GM23248 (cell line): Measurements from ENCODE around the gene PPP1R12B.

Source experiments
- EZH2 ChIP-seq: fragments of 200-600 bp; sonication (generic); IDR thresholded peaks from 2 replicates; pipeline ENCODE4 v1.6.1; 2018; ENCODE audit warnings: antibody characterized with exemption, mild to moderate bottlenecking; ENCODE audit not compliant: insufficient read depth, poor library complexity, severe bottlenecking
- EZH2phosphoT487 ChIP-seq: fragments of 200-600 bp; sonication (generic); IDR thresholded peaks from 2 replicates; pipeline ENCODE4 v1.6.1; 2018; ENCODE audit warnings: antibody characterized with exemption, moderate library complexity, mild to moderate bottlenecking, low read depth; ENCODE audit not compliant: insufficient read depth

DNA sequence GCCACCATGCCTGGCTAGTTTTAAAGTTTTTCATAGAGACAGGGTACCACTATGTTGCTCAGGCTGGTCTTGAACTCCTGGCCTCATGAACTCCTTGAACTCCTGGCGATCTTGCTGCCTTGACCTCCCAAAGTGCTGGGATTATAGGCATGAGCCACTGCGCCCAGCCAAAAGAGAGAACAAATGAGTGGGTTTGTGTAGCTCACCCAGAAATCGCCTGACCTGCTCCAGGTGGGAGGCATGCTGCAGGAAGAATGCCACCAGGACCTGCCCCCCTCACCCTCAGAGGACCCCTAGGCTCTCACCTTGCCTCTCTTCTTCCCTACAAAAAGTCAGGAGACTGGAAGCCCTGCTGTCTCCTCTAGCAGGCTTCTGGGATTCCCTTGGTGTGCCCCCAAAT is 272.9 kb downstream of the PPP1R12B start:
- TF ChIP-seq EZH2phosphoT487 (no peak), EZH2 (no peak)
